GM19395 (cell line): ENCODE results near the gene RASL12.
"Not testable (repeated sequence)": the region's sequence is repeated elsewhere in the genome, so short reads cannot be mapped to it uniquely, and the experiment has no call there.

ENCODE experiments used
- ATAC-seq: cut with Tn5 transposase; IDR thresholded peaks from one replicate; pipeline ENCODE4 v1.9.1; 2021; ENCODE audit warnings: mild to moderate bottlenecking, moderate library complexity; ENCODE audit not compliant: unreplicated experiment

RASL12 gene, protein sequence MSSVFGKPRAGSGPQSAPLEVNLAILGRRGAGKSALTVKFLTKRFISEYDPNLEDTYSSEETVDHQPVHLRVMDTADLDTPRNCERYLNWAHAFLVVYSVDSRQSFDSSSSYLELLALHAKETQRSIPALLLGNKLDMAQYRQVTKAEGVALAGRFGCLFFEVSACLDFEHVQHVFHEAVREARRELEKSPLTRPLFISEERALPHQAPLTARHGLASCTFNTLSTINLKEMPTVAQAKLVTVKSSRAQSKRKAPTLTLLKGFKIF

DNA sequence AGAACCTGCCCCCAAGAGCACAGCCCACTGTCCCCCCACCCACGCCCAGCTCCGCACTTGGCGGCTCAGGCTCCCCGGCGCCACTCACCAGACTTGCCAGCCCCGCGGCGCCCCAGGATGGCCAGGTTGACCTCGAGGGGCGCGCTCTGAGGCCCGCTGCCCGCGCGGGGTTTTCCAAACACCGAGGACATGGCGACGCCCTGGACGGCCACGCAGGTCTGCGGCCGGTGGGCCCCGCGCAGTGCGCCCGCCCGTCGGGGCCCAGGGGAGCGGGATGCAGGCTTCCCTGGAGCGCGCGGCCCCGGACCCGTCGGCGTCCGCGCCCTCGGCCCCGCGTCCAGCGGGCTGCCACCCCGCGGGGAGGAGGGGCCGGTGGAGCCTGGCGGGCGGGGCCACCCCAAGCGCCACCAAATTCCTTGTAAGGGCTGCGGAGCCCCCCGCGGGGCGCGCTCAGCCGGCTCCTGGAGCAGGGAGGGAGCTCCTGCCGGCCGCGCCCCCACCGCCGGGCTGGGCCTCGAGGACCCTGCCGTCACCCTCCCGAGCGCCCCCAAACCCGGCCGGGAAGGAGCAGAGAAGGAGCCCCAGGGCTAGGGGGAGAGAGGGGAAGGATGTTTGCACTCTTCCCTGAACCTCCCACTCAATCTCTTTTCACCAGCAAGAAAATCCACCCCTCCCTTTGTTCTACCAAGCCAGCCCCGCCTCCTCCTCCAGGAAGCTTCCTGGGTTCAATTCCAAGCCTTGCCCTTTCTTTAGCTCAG lies at the start of gene RASL12:
TSS of gene RASL12 (minus strand) at position 347 of the 758 bp plus-strand sequence. CDS start at position 191, 156 bp downstream.
- no peak for ATAC-seq

DNA sequence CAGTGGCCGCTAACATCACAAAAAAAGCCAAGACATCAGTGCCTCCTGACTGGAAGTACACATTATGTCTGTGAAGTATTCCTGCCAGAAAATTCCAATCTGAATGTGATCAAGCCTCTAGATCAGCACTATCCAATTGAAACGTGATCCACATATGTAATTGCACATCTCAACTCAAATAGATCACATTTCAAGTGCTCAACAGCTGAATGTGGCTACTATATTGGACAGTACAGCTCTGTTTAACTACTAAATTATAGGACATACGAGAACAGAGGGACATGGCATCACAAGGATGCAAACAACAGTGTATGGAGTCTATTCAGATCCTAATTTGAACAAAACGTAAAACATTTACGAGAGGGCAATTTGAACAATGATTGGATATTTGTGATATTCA lies 47.8 kb upstream of the RASL12 start:
- no peak for ATAC-seq

DNA sequence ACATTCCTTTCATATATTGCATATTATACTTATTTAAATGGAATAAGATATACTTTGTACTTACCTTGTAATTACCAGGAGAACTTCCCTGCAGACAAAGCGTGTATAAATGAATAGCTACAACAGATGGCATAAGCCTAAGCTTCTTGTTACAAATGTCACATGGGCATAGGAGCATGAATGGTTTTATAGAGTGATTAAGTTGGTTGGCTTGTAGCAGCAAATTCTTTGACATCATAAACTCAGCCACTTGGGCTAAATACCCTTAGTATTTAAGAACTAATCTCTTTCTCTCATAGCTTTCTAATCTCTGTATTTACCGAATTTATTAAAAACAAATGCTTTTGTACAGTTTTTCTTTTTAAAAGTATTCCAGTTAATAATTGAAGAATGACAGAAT lies 47.3 kb upstream of the RASL12 start, which contains the start of gene UBAP1L:
TSS of gene UBAP1L (minus strand) at position 115 of the 400 bp plus-strand sequence. CDS start 8,985 bp downstream, outside the sequence.
- no peak for ATAC-seq

DNA sequence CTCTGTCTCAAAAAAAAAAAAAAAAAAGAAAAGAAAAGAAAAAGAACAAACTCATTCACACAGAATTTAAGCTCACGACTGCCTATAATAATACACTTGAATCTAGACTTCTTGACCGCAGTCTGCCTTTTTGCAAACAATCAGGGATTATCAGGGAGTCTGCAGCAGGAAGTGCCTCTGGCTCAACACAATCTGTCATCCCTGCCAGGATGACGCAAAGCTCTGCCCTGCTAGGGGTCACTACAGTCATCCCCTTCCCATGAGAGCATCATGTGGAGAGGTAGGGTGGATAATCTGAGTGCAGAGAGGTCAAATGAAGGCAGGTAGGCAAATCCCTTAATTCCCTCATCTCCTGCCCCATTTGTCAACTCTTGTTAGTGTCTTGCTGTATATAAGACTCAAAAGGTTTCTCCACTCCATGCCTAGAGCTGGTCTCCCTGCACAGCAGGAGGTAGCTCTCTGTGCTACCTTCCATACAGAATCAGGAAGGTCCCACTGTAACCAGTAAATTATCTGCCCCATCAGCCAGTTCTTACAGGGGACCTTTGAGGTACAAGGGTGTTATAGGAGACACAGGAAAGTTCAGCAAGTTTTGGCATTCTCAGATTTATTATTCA lies 43.0 kb upstream of the RASL12 start:
- no peak for ATAC-seq

DNA sequence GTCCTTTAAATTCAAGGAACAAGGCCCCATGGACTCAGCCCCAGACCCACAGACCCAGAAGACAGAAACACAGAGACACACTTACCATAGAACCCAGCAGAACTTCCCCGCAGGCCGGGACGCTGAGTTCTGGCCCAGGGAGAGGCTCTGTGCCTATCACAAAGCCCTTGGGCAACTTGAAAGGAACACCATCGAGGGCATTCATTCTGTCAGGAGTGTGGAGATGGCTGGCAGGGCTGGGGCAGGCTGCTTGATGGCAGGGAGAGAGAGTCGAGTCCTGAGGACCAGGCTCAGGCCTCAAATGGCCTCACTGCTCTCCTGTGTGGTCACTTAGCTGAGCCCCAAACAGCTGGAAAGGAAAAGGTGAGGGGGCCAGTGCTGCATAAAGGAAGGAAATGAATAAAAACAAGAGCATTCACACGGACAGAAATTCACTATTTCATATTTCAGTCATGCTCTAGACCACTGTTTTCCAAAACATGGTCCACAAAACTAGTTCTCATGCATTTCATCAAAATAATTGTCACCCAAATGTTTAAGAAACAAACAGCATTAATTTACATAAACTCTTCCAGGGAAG lies 38.3 kb upstream of the RASL12 start:
- ATAC-seq = no peak

DNA sequence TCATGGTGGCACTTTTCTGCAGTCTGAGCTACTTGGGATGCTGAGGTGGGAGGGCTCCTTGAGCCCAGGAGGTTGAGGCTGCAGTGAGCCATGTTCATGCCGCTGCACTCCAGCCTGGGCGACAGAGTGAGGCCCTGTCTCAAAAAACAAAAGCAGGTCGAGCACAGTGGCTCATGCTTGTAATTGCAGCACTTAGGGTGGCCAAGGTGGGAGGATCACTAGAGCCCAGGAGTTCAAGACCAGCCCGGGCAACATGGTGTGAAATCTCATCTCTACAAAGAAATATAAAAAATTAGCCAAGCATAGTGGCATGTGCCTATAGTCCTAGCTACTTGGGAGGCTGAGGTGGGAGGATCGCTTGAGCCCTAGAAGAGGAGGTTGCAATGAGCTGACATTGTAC lies 37.2 kb upstream of the RASL12 start:
- no peak for ATAC-seq

DNA sequence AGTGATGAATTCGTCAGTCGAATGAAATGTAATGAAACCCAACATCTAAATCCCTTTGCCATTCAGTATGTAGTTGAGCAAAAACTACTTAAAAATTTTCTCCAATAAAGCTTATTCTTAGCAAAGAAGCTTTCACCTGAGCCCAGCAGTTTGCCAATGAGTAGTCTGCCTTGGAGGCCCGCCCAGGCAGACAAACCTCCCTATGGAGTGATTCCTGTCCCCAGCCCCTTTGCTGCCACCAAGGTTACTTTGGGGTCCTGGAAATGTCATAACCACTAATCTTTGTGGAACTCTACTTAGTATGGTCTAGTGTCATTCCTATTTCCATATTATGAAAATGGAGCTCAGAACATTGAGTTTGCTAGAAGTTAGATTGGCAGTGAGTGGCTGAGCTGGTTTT lies 35.1 kb upstream of the RASL12 start:
- ATAC-seq = no peak

DNA sequence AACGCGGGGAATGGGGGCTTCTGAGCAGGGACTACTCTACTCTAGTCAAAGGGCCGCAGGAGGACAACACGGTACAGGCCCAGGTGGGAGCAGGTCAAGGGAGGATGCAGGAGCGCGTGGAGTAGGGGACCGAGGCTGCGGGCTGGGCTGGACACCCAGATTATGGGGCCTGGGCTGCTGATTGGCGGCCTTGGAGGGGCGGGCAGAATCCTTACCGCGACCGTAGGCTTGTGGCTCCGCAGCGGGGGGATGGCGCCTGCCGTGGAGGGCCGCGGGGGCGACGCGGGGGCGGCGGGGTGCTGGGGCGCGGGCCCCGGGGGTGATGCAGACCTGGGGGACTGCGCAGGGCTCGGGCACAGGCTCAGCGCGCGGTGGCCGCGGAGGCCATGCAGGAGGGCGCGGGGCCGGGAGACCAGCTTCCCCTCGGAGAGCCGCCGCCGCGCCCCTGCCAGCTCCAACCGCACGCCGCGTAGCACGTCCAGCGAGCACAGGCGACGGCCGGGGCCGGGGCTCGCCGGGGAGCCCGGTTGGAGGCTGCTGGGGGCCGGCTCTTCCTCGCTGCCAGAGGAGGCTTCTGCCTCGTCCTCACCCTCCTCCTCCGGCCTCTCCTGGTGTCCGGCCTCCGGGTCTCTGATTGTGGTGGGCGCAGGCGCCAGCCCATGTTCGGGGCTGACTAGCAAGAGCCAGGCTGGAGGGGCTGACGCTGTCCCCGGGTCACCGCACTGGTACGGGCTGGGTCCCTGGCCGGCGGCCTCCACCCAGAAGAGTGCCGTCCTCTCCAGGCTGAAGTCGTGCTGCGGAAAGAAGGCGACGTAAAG lies 34.3 kb upstream of the RASL12 start:
- no peak for ATAC-seq

DNA sequence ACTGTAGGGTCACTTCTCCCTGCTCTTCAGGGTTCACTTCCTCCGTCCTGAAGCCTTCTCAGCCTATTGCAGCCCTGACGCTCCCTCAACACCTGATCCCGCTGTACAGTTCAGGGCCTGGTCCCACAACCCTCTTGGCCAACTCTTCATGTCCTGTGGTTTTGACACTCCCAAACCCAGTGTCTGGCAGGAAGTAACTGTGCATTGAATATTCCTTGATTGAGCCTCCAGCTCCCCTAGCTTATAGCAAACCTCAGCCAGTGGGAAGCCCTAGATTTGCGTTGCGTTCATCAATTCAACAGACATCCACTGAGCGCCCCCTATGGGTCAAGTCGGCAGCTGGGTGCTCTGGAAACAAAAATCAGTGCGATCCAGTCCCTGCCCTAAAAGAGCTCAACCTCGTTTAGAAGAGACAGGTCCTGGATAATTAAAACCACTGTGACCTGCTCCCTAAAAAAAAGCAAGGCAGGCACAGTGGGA lies 33.7 kb upstream of the RASL12 start:
- no peak for ATAC-seq

DNA sequence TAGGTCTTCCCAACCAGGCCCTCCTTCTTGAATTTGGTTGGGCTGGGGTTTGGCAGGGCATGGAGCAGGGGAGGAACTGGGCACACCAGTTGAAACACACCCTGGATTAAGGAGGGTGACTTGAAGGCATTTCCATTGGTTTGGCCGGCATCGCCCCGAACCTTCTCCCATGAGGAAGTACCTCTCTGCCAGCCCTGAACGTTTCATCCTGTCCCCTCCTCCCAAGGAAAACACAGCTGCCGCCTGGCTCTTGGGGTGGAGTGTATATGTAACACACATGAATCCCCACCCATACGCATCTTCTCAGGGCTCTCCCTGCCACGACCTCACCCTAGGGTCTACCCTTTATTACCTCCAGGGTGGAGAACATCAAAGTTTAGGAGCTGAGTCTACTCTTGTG lies 32.7 kb upstream of the RASL12 start:
- ATAC-seq = no peak

DNA sequence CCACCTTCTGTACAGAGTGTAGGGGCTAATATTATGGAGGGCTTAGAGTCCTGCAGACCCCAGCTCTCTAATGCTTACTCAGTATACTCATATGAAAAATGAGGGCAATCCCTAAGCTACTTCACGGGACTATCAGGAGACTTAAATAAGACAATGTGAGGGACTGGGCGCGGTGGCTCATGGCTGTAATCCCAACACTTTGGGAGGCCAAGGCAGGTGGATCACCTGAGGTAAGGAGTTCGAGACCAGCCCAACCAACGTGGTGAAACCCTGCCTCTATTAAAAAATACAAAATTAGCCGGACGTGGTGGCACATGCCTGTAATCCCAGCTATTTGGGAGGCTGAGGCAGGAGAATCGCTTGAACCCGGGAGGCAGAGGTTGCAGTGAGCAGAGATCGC lies 32.0 kb upstream of the RASL12 start:
- ATAC-seq = not testable (repeated sequence)

DNA sequence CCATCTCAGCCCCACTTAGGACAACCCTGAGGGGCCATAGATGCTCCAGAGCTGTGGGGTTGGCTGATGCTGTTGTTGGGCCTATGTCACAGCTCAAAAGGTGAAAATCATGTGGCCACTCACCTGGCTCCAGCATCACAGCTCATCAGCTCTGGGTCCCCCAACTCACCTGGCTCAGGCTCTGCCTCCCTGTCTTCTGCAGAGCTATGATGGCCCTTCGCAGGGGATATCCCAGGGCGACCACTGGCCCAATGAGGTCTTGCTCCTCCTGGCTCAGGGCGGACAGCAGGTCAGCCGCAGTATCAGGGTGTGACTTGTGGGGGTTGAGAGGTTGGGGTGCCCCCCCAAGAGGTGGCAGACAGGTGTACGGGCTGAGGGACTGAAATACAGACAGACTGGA lies 31.5 kb upstream of the RASL12 start:
- no peak for ATAC-seq

DNA sequence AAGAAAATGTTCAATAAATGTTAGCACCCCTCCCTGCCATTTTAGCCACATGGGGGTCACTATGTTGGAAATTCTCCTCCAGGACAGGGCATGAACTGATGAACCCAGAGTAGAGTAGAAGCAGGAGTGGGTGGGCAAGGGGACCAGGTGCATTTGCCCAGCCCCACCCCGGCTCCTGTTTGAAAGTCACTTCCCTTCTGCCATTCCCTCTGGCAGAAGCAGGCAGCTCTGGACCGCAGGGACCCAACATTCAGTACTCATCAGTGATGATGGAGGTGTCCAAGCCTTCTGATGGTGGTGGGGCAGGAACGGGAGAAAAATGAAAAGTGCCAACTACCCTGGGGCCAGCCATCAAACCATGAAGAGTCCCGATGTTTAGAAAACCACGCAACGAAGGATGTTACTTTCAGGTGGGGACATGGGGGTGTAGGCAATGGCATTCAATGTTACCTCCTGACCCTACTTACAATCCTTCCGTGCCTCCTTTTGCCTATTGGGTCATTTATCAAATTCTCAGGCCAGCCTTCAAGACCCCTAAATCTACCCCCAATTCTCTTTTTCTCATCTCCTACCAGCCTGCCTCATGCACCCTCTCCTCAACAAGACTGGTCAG lies 30.0 kb upstream of the RASL12 start:
- ATAC-seq = no peak

DNA sequence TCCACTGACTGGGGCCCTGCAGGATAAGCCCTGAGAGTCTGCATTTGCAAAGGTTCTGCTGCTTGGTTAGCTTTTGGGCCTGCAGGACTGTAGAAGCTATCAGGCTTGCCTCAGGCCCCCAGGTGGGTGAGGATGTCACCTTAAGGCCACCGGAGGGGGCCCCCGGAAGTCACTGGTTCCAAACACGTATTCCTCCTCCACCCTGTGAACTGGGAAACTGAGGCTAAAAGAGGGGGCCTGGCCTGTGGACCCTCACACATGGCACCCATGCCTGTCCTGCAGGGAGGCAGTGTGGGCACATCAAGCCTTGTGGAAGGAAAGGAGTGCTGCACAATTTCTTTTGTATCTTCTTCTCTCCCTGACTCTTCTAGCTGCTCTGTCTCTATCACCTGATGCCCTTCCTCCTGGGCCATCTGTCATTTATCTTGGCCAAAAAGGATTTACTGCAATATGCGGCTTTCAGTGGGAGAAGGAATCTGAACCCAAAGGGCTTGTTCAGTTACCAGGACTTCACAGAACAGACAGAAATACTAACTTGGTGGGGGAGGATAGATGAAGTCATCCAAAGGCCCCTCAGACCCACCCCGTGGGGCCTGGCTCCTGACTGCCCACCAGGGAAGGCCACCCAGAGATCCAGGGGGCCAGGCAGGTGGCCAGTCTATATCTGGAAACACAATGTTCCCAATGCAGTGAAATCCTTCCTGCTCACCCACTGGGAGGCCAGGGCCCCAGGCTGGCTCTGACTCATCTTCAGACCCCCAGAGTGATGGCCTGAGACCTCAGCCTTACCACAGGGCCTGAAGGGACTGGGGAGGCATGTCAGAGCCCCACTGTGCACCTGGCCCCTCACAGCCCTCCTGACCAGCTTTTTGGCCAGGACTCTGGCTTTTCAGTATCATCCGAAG lies 28.9 kb upstream of the RASL12 start:
- ATAC-seq = no peak

DNA sequence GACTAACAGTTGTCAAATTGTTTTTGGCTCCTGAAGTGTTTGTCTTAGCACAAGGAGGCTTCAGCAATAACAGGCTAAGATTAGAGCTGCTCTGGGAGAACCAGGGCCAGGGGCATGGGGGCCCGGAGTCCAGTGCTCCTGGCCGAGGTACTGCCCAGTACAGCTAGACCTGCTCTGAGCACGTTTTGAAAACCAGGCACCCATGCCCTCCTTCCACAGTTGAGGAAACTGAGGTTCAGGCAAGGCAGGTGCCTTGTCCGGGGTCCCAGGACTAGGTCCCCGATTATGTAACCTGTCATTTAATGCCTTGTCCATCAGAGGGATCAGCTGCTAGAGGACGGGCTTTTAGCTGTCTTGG lies 27.9 kb upstream of the RASL12 start:
- no peak for ATAC-seq

DNA sequence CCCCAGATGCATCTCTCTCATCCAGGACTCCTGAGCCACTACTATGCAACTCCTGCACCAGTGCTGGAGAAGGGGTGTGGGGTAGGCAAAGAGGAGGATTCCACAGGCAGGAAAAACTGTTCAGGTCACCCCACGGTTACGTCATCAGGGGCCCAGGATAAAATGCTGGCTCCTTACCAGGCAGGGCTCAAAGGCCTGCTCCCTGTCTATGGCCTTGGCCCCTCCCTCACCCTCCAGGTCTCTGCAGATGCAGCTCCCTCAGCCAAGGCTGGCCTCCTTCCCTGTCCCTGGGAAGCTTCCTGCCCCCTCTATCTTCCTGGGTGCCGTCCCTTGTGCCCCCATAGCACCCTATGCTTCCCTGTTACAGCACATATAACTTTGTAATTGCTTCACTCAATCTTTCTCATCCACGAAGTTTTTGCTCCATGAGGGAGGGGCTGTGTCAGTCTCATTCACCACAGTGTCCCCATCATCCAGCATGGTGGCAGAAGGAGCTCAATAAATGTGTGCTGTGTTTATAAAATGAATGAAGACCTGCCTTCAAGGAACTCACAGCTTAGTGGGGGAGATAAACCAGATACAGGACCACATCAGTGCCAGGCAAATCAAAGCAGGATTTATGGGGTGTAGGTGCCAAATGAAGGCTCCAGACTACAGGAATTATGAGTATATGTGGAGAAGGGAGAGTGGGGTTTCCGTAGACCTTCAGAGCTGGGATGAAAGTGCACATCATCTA lies 27.4 kb upstream of the RASL12 start:
- ATAC-seq = no peak

DNA sequence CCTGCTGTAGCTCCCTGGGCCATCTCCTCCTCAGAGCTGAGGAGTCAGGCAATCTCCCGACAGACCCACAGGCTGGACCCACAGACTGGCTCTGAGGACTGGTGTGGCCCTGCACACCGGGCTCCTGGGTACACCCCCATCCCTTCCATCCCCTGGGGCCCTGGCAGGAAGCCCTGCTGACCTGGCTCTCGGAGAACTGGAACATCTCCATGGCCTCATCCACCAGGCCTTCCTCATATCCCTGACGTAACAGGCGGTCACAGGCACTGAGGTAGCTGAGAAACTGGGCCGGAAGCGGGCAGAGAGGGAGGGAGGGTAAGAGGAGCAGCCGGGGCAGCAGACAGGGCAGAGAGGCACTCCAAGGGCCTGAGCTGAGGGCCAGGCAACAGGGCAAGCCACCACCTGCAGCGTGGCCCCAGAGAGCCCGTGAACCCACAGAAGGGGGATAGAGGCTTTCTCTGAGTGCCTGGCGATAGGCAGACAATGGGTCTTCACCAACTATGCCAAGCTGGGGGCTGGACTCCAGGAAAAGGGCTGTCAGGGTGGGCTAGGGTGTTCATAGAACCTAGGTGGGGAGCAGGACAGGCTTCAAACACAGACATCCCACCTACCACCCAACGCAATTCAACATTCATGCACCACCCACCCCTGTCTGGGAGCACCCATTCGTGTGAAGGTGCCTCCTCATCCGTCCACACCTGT lies 26.7 kb upstream of the RASL12 start:
- no peak for ATAC-seq

DNA sequence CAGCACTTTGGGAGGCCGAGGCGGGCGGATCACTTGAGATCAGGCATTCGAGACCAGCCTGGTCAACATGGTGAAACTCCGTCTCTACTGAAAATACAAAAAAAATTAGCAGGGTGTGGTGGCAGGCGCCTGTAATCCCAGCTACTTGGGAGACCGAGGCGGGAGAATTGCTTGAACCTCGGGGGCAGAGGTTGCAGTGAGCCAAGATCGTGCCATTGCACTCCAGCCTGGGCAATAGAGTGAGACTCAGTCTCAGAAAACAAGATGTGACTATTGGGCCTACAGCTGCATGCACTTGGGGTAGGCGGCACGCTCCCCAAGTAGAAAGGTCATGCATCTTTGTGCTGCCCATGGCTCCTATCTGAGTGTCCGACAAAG lies 26.0 kb upstream of the RASL12 start:
- not testable (repeated sequence) for ATAC-seq
